ENCODE results near the gene DNAJB8.

DNA sequence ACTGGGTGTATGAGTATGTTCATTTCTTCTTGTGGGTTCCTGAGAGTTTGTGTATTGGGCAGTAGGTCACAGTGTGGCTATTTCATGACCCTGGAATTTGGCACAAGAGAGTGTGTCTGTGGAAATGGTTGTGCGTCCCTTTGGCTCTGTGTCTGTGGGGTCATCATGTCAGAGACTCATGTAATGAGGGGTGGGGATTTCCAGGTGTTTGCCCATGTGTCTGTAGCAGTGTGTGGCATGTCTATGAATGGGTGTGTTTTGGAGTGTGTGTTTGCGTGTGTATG lies 27.6 kb upstream of the DNAJB8 start:
- TF ChIP-seq, protein P1, sequence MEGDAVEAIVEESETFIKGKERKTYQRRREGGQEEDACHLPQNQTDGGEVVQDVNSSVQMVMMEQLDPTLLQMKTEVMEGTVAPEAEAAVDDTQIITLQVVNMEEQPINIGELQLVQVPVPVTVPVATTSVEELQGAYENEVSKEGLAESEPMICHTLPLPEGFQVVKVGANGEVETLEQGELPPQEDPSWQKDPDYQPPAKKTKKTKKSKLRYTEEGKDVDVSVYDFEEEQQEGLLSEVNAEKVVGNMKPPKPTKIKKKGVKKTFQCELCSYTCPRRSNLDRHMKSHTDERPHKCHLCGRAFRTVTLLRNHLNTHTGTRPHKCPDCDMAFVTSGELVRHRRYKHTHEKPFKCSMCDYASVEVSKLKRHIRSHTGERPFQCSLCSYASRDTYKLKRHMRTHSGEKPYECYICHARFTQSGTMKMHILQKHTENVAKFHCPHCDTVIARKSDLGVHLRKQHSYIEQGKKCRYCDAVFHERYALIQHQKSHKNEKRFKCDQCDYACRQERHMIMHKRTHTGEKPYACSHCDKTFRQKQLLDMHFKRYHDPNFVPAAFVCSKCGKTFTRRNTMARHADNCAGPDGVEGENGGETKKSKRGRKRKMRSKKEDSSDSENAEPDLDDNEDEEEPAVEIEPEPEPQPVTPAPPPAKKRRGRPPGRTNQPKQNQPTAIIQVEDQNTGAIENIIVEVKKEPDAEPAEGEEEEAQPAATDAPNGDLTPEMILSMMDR (IDR thresholded peaks at IDR 0.05; ENCODE audit: poor library complexity): no peak
- no peak for TF ChIP-seq EZH2 (IDR thresholded peaks at IDR 0.05; ENCODE audit: borderline replicate concordance)

Data from hepatocyte (in vitro differentiated cells).